GM12875 (cell line): ENCODE results near the gene SIAH3.

ENCODE experiments used
- H3K4me3 ChIP-seq: one replicate; pipeline ENCODE4 v1.5.1; 2011; ENCODE audit warnings: low read depth, low read length, control low read depth
- TF ChIP-seq, protein P1 (sequence below): IDR thresholded peaks from 2 replicates; pipeline ENCODE4 v1.5.1; 2011; ENCODE audit warnings: low read depth, mild to moderate bottlenecking, control low read depth, inconsistent platforms, low read length, moderate library complexity, borderline replicate concordance; ENCODE audit not compliant: insufficient read depth

Gene SIAH3

GRCh38 chr13:45776748-45777147 is 74.8 kb downstream of the SIAH3 start:
- H3K4me3 ChIP-seq, result no peak overlapping the region
- TF ChIP-seq, protein P1, sequence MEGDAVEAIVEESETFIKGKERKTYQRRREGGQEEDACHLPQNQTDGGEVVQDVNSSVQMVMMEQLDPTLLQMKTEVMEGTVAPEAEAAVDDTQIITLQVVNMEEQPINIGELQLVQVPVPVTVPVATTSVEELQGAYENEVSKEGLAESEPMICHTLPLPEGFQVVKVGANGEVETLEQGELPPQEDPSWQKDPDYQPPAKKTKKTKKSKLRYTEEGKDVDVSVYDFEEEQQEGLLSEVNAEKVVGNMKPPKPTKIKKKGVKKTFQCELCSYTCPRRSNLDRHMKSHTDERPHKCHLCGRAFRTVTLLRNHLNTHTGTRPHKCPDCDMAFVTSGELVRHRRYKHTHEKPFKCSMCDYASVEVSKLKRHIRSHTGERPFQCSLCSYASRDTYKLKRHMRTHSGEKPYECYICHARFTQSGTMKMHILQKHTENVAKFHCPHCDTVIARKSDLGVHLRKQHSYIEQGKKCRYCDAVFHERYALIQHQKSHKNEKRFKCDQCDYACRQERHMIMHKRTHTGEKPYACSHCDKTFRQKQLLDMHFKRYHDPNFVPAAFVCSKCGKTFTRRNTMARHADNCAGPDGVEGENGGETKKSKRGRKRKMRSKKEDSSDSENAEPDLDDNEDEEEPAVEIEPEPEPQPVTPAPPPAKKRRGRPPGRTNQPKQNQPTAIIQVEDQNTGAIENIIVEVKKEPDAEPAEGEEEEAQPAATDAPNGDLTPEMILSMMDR, result no peak

GRCh38 chr13:45775401-45775963 is 76.1 kb downstream of the SIAH3 start:
- no peak overlapping the region for H3K4me3 ChIP-seq
- TF ChIP-seq, protein P1, result no peak

- TF ChIP-seq, protein P1, result no peak
Observed at GRCh38 chr13:45773944-45774343, 77.6 kb downstream of the SIAH3 start.

DNA sequence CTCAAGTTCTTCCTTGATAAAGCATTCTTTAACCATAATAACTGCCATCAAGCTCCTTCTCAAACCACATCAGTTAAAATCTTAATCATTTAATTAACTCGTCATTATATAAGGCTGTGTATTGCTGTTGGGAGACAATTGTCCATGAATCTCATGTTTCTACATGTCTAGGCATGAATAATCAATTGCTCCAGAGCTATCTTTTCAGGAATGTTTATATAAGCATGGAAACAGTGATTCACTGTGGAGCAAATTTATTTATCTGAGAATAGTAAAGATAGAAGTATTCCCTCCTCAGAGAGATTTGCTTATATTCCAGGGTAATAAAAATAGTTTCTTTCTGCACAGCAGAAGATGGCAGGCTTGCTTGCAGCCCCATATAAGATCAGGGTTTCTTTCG is 78.3 kb downstream of the SIAH3 start:
- H3K4me3 ChIP-seq, result no peak overlapping the region
- TF ChIP-seq, protein P1, result no peak

More at GRCh38 chr13:45773944-45774343, 77.6 kb downstream of the SIAH3 start:
- no peak overlapping the region for H3K4me3 ChIP-seq

GRCh38 chr13:45770886-45771285 is 80.7 kb downstream of the SIAH3 start:
- TF ChIP-seq, protein P1, result no peak
- no peak overlapping the region for H3K4me3 ChIP-seq

DNA sequence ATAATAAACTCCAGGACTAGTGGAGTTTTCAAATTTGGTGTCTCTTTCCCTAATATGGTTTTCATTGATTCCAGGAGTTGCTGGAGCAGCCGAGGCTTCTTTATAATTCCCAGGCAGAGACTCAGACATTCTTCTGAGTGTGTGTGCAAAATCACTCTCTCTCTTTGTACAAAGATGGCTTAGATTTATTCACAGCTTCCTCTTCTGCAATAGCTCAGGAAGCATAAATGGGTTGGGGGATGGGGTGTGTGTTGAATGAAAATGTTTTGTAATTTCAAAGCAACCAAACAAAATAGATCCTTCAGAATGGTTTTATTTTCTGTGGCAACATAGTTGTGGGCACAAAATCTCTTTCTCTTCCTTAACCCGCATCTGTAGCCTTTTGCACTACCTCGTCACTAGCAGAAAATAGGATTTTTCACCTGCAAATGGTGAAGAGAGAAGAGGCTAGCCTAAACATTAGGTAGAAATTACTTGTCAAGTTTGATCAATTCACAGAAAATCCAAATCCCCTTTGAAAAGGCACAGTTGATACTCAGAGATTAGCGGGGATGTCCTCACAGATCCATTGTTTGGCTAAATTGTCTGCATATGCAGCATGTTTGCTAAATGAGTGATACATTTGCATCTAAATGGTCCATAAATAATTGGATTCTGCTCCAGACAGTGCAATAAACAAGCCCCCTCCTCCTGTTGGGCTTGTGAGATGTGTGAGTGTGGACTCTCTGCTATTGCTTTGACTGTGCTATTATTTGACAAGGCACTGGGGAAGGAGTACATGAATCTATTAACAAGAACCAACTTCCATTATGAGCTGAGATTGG is 82.7 kb downstream of the SIAH3 start:
- TF ChIP-seq, protein P1, result no peak
- no peak overlapping the region for H3K4me3 ChIP-seq

- TF ChIP-seq, protein P1, result no peak
- no peak overlapping the region for H3K4me3 ChIP-seq
Observed at GRCh38 chr13:45765464-45765863, 86.1 kb downstream of the SIAH3 start.
